Measurements from ENCODE around the gene MAFG. TPM values are rescaled to one million over a fixed set of nuclear protein-coding genes. Genes with fewer than 3 reads are reported as not detected.

Gene MAFG
- polyA plus RNA-seq, 1 of the 3 experiments (the other 2 are of a cell fraction): 38.7 TPM

GRCh38 chr17:81941484-81942166 is 14.1 kb upstream of the MAFG start:
- peaks cover 5% of the 10 kb centered on the region for H3K79me2 ChIP-seq (ENCODE audit: insufficient read depth)
- POLR2A ChIA-PET: no interaction called here
- no peak overlapping the region for H3K4me3 ChIP-seq (ENCODE audit: low read depth in 2 of 2, low read length in 1 of 2)
- H3K4me1 ChIP-seq (ENCODE audit: control insufficient read depth in 1 of 2, insufficient read depth in 2 of 2, low read depth in 1 of 2, low read length in 1 of 2): peaks cover 0 to 2% of the 10 kb centered on the region in 2 experiments; a peak in 1 of 4 replicates
- no peak for DNase-seq
- no peaks in the 10 kb centered on the region for H3K27me3 ChIP-seq (ENCODE audit: insufficient read depth)
- H3K4me2 ChIP-seq: no peak overlapping the region
- no peaks in the 10 kb centered on the region for H3K9me2 ChIP-seq
- no peaks in the 10 kb centered on the region for H3F3A ChIP-seq (replicated peaks; ENCODE audit: insufficient read depth)
- no peak overlapping the region for H2AFZ ChIP-seq (ENCODE audit: low read depth)
- H3K27ac ChIP-seq (ENCODE audit: low read depth in 2 of 2, low read length in 1 of 2): no peak overlapping the region
- no peaks in the 10 kb centered on the region for H3K36me3 ChIP-seq (replicated peaks in 1 of 2; ENCODE audit: control insufficient read depth in 1 of 2, insufficient read depth in 2 of 2, low read length in 1 of 2)
- CTCF ChIA-PET: interaction anchor here (1.2 to 17.7 kb wide), 4 partner anchors 10 to 89 kb away, joined by 3 to 216 read pairs (median 24); partner anchors contain the start of genes CENPX, LRRC45 and NOTUM
- H3K9ac ChIP-seq: no peak overlapping the region
- no peaks in the 10 kb centered on the region for H3K9me3 ChIP-seq
- 62% methylated on average over 23 of the region's 30 CpGs for WGBS (ENCODE audit: low lambda C conversion rate)
- no peaks in the 10 kb centered on the region for H4K20me1 ChIP-seq (ENCODE audit: insufficient read depth)
- TF ChIP-seq CHD2 (IDR thresholded peaks at IDR 0.05; ENCODE audit: low read length, partially characterized antibody) (no peak), FOXJ3 (CRISPR knock-in tag; IDR thresholded peaks at IDR 0.05) (no peak), GABPA (IDR thresholded peaks at IDR 0.05; ENCODE audit: low read depth) (no peak), NFIC (IDR thresholded peaks at IDR 0.05; ENCODE audit: borderline replicate concordance) (no peak), TCF12 (IDR thresholded peaks at IDR 0.05) (no peak), MAX (IDR thresholded peaks at IDR 0.05; ENCODE audit: low read depth) (no peak), MEF2A (IDR thresholded peaks at IDR 0.05; ENCODE audit: borderline replicate concordance, low read depth) (no peak), RXRA (IDR thresholded peaks at IDR 0.05; ENCODE audit: borderline replicate concordance, low read depth) (no peak), TEAD4 (IDR thresholded peaks at IDR 0.05; ENCODE audit: borderline replicate concordance, insufficient read depth) (no peak), IRF3 (IDR thresholded peaks at IDR 0.05; ENCODE audit: low read depth, low read length) (no peak), ELF1 (IDR thresholded peaks at IDR 0.05) (no peak), USF2 (IDR thresholded peaks at IDR 0.05; ENCODE audit: borderline replicate concordance, low read depth, low read length) (no peak), RCOR1 (IDR thresholded peaks at IDR 0.05; ENCODE audit: low read length) (no peak), EZH2phosphoT487 (IDR thresholded peaks at IDR 0.05; ENCODE audit: borderline replicate concordance, low read depth) (no peak)
- TF ChIP-seq, protein P1, sequence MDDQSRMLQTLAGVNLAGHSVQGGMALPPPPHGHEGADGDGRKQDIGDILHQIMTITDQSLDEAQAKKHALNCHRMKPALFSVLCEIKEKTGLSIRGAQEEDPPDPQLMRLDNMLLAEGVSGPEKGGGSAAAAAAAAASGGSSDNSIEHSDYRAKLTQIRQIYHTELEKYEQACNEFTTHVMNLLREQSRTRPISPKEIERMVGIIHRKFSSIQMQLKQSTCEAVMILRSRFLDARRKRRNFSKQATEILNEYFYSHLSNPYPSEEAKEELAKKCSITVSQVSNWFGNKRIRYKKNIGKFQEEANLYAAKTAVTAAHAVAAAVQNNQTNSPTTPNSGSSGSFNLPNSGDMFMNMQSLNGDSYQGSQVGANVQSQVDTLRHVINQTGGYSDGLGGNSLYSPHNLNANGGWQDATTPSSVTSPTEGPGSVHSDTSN (IDR thresholded peaks at IDR 0.05): no peak
